H1 (cell line): ENCODE results near the gene OR14I1. TPM values are rescaled to one million over a fixed set of nuclear protein-coding genes. Genes with fewer than 3 reads are reported as not detected.

ENCODE experiments used
- CTCF ChIA-PET: fragments of 300-600 bp; sonication (Branson Sonifier 250); formaldehyde crosslinking; loops from one replicate; lab custom pipeline; 2021; ENCODE audit not compliant: partially characterized antibody; lab: Charles Lee
- POLR2A ChIA-PET: fragments of 300-600 bp; sonication (Branson Sonifier 250); formaldehyde crosslinking; loops from one replicate; lab custom pipeline; 2021; ENCODE audit warnings: inconsistent platforms; ENCODE audit not compliant: partially characterized antibody; lab: Charles Lee
- DNase-seq, 2 experiments: peaks; one replicate each; pipeline versions ENCODE4 v3.0.0 to v3.0.0-alpha.2; 2010 to 2022; ENCODE audit warnings: low spot score in 2 of 2, low read depth in 1 of 2, mixed read lengths in 1 of 2
- FAIRE-seq: peaks from 2 replicates; lab custom pipeline; 2011; peaks lifted over from hg19 to GRCh38; lab: Jason Lieb, UNC
- H2AFZ ChIP-seq: 2 replicates; pipeline ENCODE4 v1.8.1; 2012; ENCODE audit warnings: low read length, inconsistent platforms
- H2AK5ac ChIP-seq: 2 replicates; pipeline ENCODE4 v1.6.1; 2013; ENCODE audit warnings: low read depth, low read length
- H2BK120ac ChIP-seq: replicated peaks from 2 replicates; pipeline ENCODE3; 2013; ENCODE audit warnings: low read depth, low read length, inconsistent platforms
- H2BK12ac ChIP-seq: 2 replicates; pipeline ENCODE4 v1.6.1; 2013; ENCODE audit warnings: low read depth, low read length
- H2BK15ac ChIP-seq: 2 replicates; pipeline ENCODE4 v1.6.1; 2013; ENCODE audit warnings: low read length
- H2BK20ac ChIP-seq: 2 replicates; pipeline ENCODE4 v1.6.1; 2013; ENCODE audit warnings: low read length
- H2BK5ac ChIP-seq: 2 replicates; pipeline ENCODE4 v1.6.1; 2013; ENCODE audit warnings: low read depth, low read length
- H3K14ac ChIP-seq: 2 replicates; pipeline ENCODE4 v1.6.1; 2013; ENCODE audit warnings: inconsistent platforms; ENCODE audit not compliant: insufficient read length
- H3K18ac ChIP-seq: 2 replicates; pipeline ENCODE4 v1.6.1; 2013; ENCODE audit warnings: low read length; ENCODE audit errors: extremely low read depth
- H3K23ac ChIP-seq: 2 replicates; pipeline ENCODE4 v1.6.1; 2013; ENCODE audit warnings: inconsistent platforms; ENCODE audit not compliant: insufficient read length
- H3K23me2 ChIP-seq: 2 replicates; pipeline ENCODE4 v1.6.1; 2013; ENCODE audit warnings: low read depth, low read length
- H3K27ac ChIP-seq: 2 replicates; pipeline ENCODE4 v1.6.1; 2011; ENCODE audit warnings: low read depth, low read length, inconsistent platforms
- H3K27me3 ChIP-seq, 4 experiments: replicated peaks in 1 of 4; 1 replicate in 1 of 4; 2 replicates in 3 of 4; pipeline versions ENCODE4 v1.6.1 to v1.8.1; 2011 to 2013; ENCODE audit warnings: low read length in 3 of 4, mild to moderate bottlenecking in 3 of 4, inconsistent platforms in 2 of 4, mixed read lengths in 2 of 4, moderate library complexity in 1 of 4; ENCODE audit not compliant: control insufficient read depth in 3 of 4, insufficient read depth in 3 of 4; ENCODE audit errors: extremely low read depth in 1 of 4
- H3K36me3 ChIP-seq, 4 experiments: 2 replicates each; pipeline versions ENCODE4 v1.6.1 to v1.8.1; 2011 to 2013; ENCODE audit warnings: mild to moderate bottlenecking in 4 of 4, low read length in 3 of 4, moderate library complexity in 2 of 4, control low read depth in 1 of 4, inconsistent platforms in 1 of 4; ENCODE audit not compliant: insufficient read depth in 4 of 4, control insufficient read depth in 2 of 4
- H3K4ac ChIP-seq: replicated peaks from 2 replicates; pipeline ENCODE3; 2013; ENCODE audit warnings: low read length, low read depth, mixed read lengths, inconsistent platforms; ENCODE audit not compliant: insufficient read length
- H3K4me1 ChIP-seq, 4 experiments: replicated peaks in 1 of 4; 1 replicate in 1 of 4; 2 replicates in 3 of 4; pipeline versions ENCODE4 v1.6.1 to v1.8.1; 2011 to 2013; ENCODE audit warnings: low read length in 3 of 4, inconsistent platforms in 2 of 4, mixed read lengths in 1 of 4; ENCODE audit not compliant: insufficient read depth in 4 of 4, control insufficient read depth in 3 of 4
- H3K4me2 ChIP-seq, 2 experiments: 2 replicates each; pipeline versions ENCODE4 v1.6.1 to v1.8.1; 2011 to 2013; ENCODE audit warnings: low read depth in 2 of 2, low read length in 2 of 2, control low read depth in 1 of 2, inconsistent platforms in 1 of 2, mild to moderate bottlenecking in 1 of 2; ENCODE audit not compliant: insufficient read depth in 1 of 2
- H3K4me3 ChIP-seq, 4 experiments: fragments of 200-600, 300-600 bp in 1 of 4; sonication (generic), shearing (Covaris generic), sonication (Bioruptor Twin) in 1 of 4; 2 replicates each; pipeline versions ENCODE4 v1.5.1 to v1.8.1; 2011 to 2016; ENCODE audit warnings: low read length in 4 of 4, low read depth in 3 of 4, control low read depth in 2 of 4, inconsistent platforms in 2 of 4, mild to moderate bottlenecking in 2 of 4, mixed read lengths in 1 of 4, moderate library complexity in 1 of 4; ENCODE audit not compliant: insufficient read depth in 2 of 4; ENCODE audit errors: extremely low read depth in 1 of 4
- H3K56ac ChIP-seq: replicated peaks from 2 replicates; pipeline ENCODE3; 2013; ENCODE audit warnings: low read depth, mild to moderate bottlenecking, mixed read lengths, low read length, inconsistent platforms; ENCODE audit not compliant: insufficient read length
- H3K79me1 ChIP-seq: 2 replicates; pipeline ENCODE4 v1.6.1; 2013; ENCODE audit warnings: low read depth, low read length, control low read depth
- H3K79me2 ChIP-seq, 2 experiments: 2 replicates each; pipeline versions ENCODE4 v1.6.1 to v1.8.1; 2012 to 2013; ENCODE audit warnings: low read length in 2 of 2, mild to moderate bottlenecking in 2 of 2, inconsistent platforms in 1 of 2; ENCODE audit not compliant: insufficient read depth in 2 of 2, control insufficient read depth in 1 of 2
- H3K9ac ChIP-seq, 4 experiments: replicated peaks in 1 of 4; 1 replicate in 1 of 4; 2 replicates in 3 of 4; pipeline versions ENCODE4 v1.6.1 to v1.8.1; 2011 to 2013; ENCODE audit warnings: low read depth in 3 of 4, low read length in 3 of 4, control low read depth in 2 of 4, mild to moderate bottlenecking in 2 of 4, moderate library complexity in 2 of 4, inconsistent platforms in 1 of 4; ENCODE audit errors: extremely low read depth in 1 of 4
- H3K9me3 ChIP-seq, 2 experiments: 2 replicates each; pipeline versions ENCODE4 v1.6.1 to v1.8.1; 2012 to 2013; ENCODE audit warnings: mild to moderate bottlenecking in 2 of 2, moderate library complexity in 2 of 2, control low read depth in 1 of 2, inconsistent platforms in 1 of 2, low read depth in 1 of 2, low read length in 1 of 2, mixed read lengths in 1 of 2; ENCODE audit not compliant: insufficient read depth in 2 of 2
- H4K20me1 ChIP-seq, 2 experiments: replicated peaks in 1 of 2; 2 replicates each; pipeline versions ENCODE3 to v1.8.1; 2011 to 2013; ENCODE audit warnings: inconsistent platforms in 2 of 2, low read length in 2 of 2, mild to moderate bottlenecking in 1 of 2; ENCODE audit not compliant: insufficient read depth in 2 of 2, control insufficient read depth in 1 of 2
- H4K5ac ChIP-seq: 2 replicates; pipeline ENCODE4 v1.6.1; 2013; ENCODE audit warnings: low read length, low read depth, mixed read lengths, inconsistent platforms; ENCODE audit not compliant: insufficient read length
- H4K8ac ChIP-seq: 2 replicates; pipeline ENCODE4 v1.8.0; 2013; ENCODE audit warnings: mild to moderate bottlenecking, moderate library complexity, low read length, inconsistent platforms; ENCODE audit not compliant: insufficient read depth; ENCODE audit errors: extremely low read depth
- H4K91ac ChIP-seq: replicated peaks from 2 replicates; pipeline ENCODE3; 2013; ENCODE audit warnings: low read length, mixed read lengths, inconsistent platforms; ENCODE audit not compliant: insufficient read length
- NRF1 ChIP-seq: IDR thresholded peaks from 2 replicates; pipeline ENCODE4 v1.6.1; 2011; ENCODE audit warnings: mild to moderate bottlenecking, low read depth, low read length, improper control_type of control experiment
- POU5F1 ChIP-seq: IDR thresholded peaks from 2 replicates; pipeline ENCODE4 v1.6.1; 2011; ENCODE audit warnings: low read depth, mild to moderate bottlenecking, low read length, moderate library complexity
- WGBS, 2 experiments: shearing (Covaris generic) in 1 of 2; methylation state at CpG; one replicate each; pipeline versions ENCODE4 v1.1.6 to v1.1.7; 2013 to 2015; ENCODE audit warnings: low lambda C conversion rate in 2 of 2, mixed read lengths in 2 of 2, inconsistent platforms in 1 of 2, low coverage in 1 of 2, missing lambda C conversion rate in 1 of 2; ENCODE audit not compliant: insufficient replicate concordance in 2 of 2, insufficient coverage in 1 of 2, insufficient read length in 1 of 2; ENCODE audit errors: extremely low coverage in 1 of 2, missing lambda C conversion rate in 1 of 2; 5-methylcytosine and 5-hydroxymethylcytosine counted together
- polyA plus RNA-seq, 7 experiments: library from polyadenylated mRNA; depleted of rRNA in 3 of 7; stranded (reverse) in 5 of 7; unstranded in 2 of 7; fragments of >200 nt in 5 of 7; fragments of 200-250 nt in 2 of 7; gene quantifications; 1 replicate in 5 of 7; 2 replicates in 1 of 7; 4 replicates in 1 of 7; pipeline versions ENCODE4 v1.2.1 to v1.2.3, GENCODE V29; 2011 to 2013; ENCODE audit warnings: missing spikeins in 2 of 7, mixed read lengths in 2 of 7
- total RNA-seq: library from RNA; stranded (reverse); fragmentation: NEBNext Ultra II Directional; extraction: Animal tissue kit (Norgen Biotek cat#: 25700); gene quantifications from 2 replicates; pipeline ENCODE4 v1.2.1, GENCODE V29; 2021

The OR14I1 gene
- total and polyA plus RNA-seq, 2 of the 8 experiments (the other 6 are each of a cell fraction or from before 2014, with no cell fraction given): not detected

DNA sequence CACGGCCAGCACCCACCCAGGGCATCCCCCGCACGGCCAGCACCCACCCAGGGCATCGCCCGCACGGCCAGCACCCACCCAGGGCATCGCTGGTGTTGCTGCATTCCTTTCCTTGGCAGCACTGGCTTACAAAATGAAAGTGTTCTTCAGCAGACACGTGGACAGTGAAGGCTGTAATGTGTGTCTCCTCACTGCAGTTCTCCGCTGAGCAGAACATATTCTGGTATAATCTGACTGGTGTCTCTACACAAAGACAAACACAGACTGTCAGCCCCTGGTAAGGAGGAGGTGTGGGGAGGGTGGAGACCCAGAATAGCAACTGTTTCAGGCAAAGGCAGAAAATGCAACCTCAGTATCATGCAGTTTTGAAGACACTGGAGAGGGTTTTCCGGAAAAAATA is 45.6 kb upstream of the OR14I1 start:
- no peak overlapping the region for H3K23ac ChIP-seq
- no peak overlapping the region for H2AK5ac ChIP-seq
- no peak overlapping the region for H2BK12ac ChIP-seq
- no peaks in the 10 kb centered on the region for H3K27me3 ChIP-seq
- TF ChIP-seq POU5F1: no peak
- TF ChIP-seq NRF1: no peak
- H4K20me1 ChIP-seq: peaks cover 0 to 5% of the 10 kb centered on the region in 2 experiments
- H3K79me1 ChIP-seq: no peaks in the 10 kb centered on the region
- no peak overlapping the region for H4K5ac ChIP-seq
- no peak overlapping the region for H2BK5ac ChIP-seq
- H3K9me3 ChIP-seq: peaks cover 58 to 73% of the 10 kb centered on the region in 2 experiments
- H3K14ac ChIP-seq: no peak overlapping the region
- peaks cover 10% of the 10 kb centered on the region; the same call in 1 of the 2 replicates for H3K23me2 ChIP-seq
- ChIA-PET POLR2A (no interaction called here), CTCF (no interaction called here)
- H3K79me2 ChIP-seq: no peaks in the 10 kb centered on the region
- H3K4me3 ChIP-seq: no peak overlapping the region
- no peak overlapping the region for H3K4ac ChIP-seq
- no peak for DNase-seq
- no peaks in the 10 kb centered on the region for H3K4me1 ChIP-seq
- no peaks in the 10 kb centered on the region for H3K36me3 ChIP-seq
- H3K56ac ChIP-seq: no peak overlapping the region
- H4K8ac ChIP-seq: no peak overlapping the region
- no peak overlapping the region for H2BK120ac ChIP-seq
- no peak overlapping the region for H3K18ac ChIP-seq
- no peak overlapping the region for H4K91ac ChIP-seq
- H2AFZ ChIP-seq: no peak overlapping the region
- no peak for FAIRE-seq
- 69% methylated on average over 4 of the region's 10 CpGs; no CpG with 5 or more reads in 1 of the 2 experiments for WGBS, 2 experiments
- no peak overlapping the region for H3K27ac ChIP-seq
- H3K4me2 ChIP-seq: no peak overlapping the region
- no peak overlapping the region for H2BK15ac ChIP-seq
- no peak overlapping the region for H3K9ac ChIP-seq
- no peak overlapping the region for H2BK20ac ChIP-seq
